Neural progenitor cell (in vitro differentiated cells): Measurements from ENCODE around the gene PRSS27. TPM values are rescaled to one million over a fixed set of nuclear protein-coding genes. Genes with fewer than 3 reads are reported as not detected.

ENCODE experiments used
- DNase-seq: peaks from one replicate; pipeline ENCODE4 v3.0.0-alpha.2; 2016; ENCODE audit warnings: low spot score
- H2AFZ ChIP-seq: fragments of 200-600 bp; sonication (generic); replicated peaks from 2 replicates; pipeline ENCODE4 v1.6.1; 2016; ENCODE audit warnings: antibody characterized with exemption
- H3F3A ChIP-seq: fragments of 200-600 bp; sonication (generic); 2 replicates; pipeline ENCODE4 v1.6.1; 2016; ENCODE audit warnings: antibody characterized with exemption, low read depth
- H3K27ac ChIP-seq: fragments of 200-600 bp; sonication (generic); 2 replicates; pipeline ENCODE4 v1.5.1; 2016; ENCODE audit warnings: mild to moderate bottlenecking
- H3K27me3 ChIP-seq: fragments of 200-600 bp; sonication (generic); 2 replicates; pipeline ENCODE4 v1.6.1; 2016; ENCODE audit warnings: mild to moderate bottlenecking, moderate library complexity
- H3K36me3 ChIP-seq: fragments of 200-600 bp; sonication (generic); 2 replicates; pipeline ENCODE4 v1.5.1; 2016
- H3K4me1 ChIP-seq: fragments of 200-600 bp; sonication (generic); 2 replicates; pipeline ENCODE4 v1.6.1; 2016; ENCODE audit warnings: mixed run types
- H3K4me2 ChIP-seq: fragments of 200-600 bp; sonication (generic); 2 replicates; pipeline ENCODE4 v1.6.1; 2016
- H3K4me3 ChIP-seq: fragments of 200-600 bp; sonication (generic); 2 replicates; pipeline ENCODE4 v1.5.1; 2016
- H3K79me2 ChIP-seq: fragments of 200-600 bp; sonication (generic); 2 replicates; pipeline ENCODE4 v1.6.1; 2016; ENCODE audit warnings: low read depth
- H3K9ac ChIP-seq: fragments of 200-600 bp; sonication (generic); 2 replicates; pipeline ENCODE4 v1.6.1; 2016
- H3K9me3 ChIP-seq: fragments of 200-600 bp; sonication (generic); 2 replicates; pipeline ENCODE4 v1.5.1; 2016; ENCODE audit warnings: low read depth
- H4K20me1 ChIP-seq: fragments of 200-600 bp; sonication (generic); 2 replicates; pipeline ENCODE4 v1.6.1; 2016; ENCODE audit warnings: low read depth
- H3K27ac Mint-ChIP-seq: 3 replicates; pipeline ENCODE4 v1.8.0; 2021; ENCODE audit warnings: mixed read lengths
- H3K27me3 Mint-ChIP-seq: 2 replicates; pipeline ENCODE4 v1.8.0; 2022; ENCODE audit warnings: low read depth, mild to moderate bottlenecking, inconsistent platforms, moderate library complexity, mixed read lengths; ENCODE audit not compliant: insufficient read depth
- H3K36me3 Mint-ChIP-seq: 3 replicates; pipeline ENCODE4 v1.8.0; 2021; ENCODE audit warnings: mixed read lengths
- H3K4me1 Mint-ChIP-seq: 3 replicates; pipeline ENCODE4 v1.8.0; 2021; ENCODE audit warnings: mixed read lengths
- H3K4me3 Mint-ChIP-seq: 3 replicates; pipeline ENCODE4 v1.8.0; 2021; ENCODE audit warnings: mild to moderate bottlenecking, moderate library complexity, mixed read lengths
- H3K9me3 Mint-ChIP-seq: 3 replicates; pipeline ENCODE4 v1.8.0; 2020; ENCODE audit warnings: mixed read lengths
- CTCF ChIP-seq: fragments of 200-600 bp; sonication (generic); IDR thresholded peaks from 2 replicates; pipeline ENCODE4 v1.5.1; 2017; ENCODE audit warnings: antibody characterized with exemption, mild to moderate bottlenecking
- EZH2 ChIP-seq: fragments of 200-600 bp; sonication (generic); IDR thresholded peaks from 2 replicates; pipeline ENCODE4 v1.6.1; 2017; ENCODE audit warnings: antibody characterized with exemption, mild to moderate bottlenecking, moderate library complexity
- EZH2phosphoT487 ChIP-seq: fragments of 200-600 bp; sonication (generic); IDR thresholded peaks from 2 replicates; pipeline ENCODE4 v1.6.1; 2017; ENCODE audit warnings: antibody characterized with exemption
- total RNA-seq: library from RNA; depleted of rRNA; stranded (reverse); fragments of >200 nt; gene quantifications from 2 replicates; pipeline ENCODE4 v1.2.3, GENCODE V29; 2015; ENCODE audit warnings: low replicate concordance

Gene PRSS27
- total RNA-seq, 1 donor from 2014 or later, result 1.8 TPM

GRCh38 chr16:2748757-2749455 lies 28.9 kb upstream of the PRSS27 start:
- H3F3A ChIP-seq, result peaks cover 24% of the 10 kb centered on the region
- H4K20me1 ChIP-seq, result peaks cover 11% of the 10 kb centered on the region
- no peak overlapping the region for H3K4me3 ChIP-seq
- peaks cover 7% of the 10 kb centered on the region for H3K36me3 Mint-ChIP-seq
- no peak overlapping the region for H3K27ac ChIP-seq
- H3K27me3 ChIP-seq, result no peaks in the 10 kb centered on the region
- TF ChIP-seq EZH2phosphoT487 (no peak), EZH2 (no peak), CTCF (no peak)
- H2AFZ ChIP-seq, result no peak overlapping the region
- no peak overlapping the region for H3K27ac Mint-ChIP-seq
- H3K4me2 ChIP-seq, result no peak overlapping the region
- no peaks in the 10 kb centered on the region for H3K9me3 Mint-ChIP-seq
- peaks cover 20% of the 10 kb centered on the region for H3K4me1 Mint-ChIP-seq
- peaks cover 32% of the 10 kb centered on the region for H3K79me2 ChIP-seq
- no peak overlapping the region for H3K9ac ChIP-seq
- H3K4me1 ChIP-seq, result peaks cover 10% of the 10 kb centered on the region
- no peaks in the 10 kb centered on the region for H3K9me3 ChIP-seq
- no peak overlapping the region for H3K4me3 Mint-ChIP-seq
- DNase-seq, result no peak
- no peaks in the 10 kb centered on the region for H3K36me3 ChIP-seq
- H3K27me3 Mint-ChIP-seq, result peaks cover 12% of the 10 kb centered on the region

- no peak overlapping the region for H3K4me3 ChIP-seq
- Mint-ChIP-seq H3K36me3 (peaks cover 4% of the 10 kb centered on the region), H3K4me1 (peaks cover 9% of the 10 kb centered on the region), H3K27ac (no peak overlapping the region), H3K27me3 (peaks cover 2% of the 10 kb centered on the region), H3K9me3 (no peaks in the 10 kb centered on the region), H3K4me3 (no peak overlapping the region)
- H3K4me2 ChIP-seq, result no peak overlapping the region
- H3K27me3 ChIP-seq, result no peaks in the 10 kb centered on the region
- H3K79me2 ChIP-seq, result peaks cover 13% of the 10 kb centered on the region
- TF ChIP-seq EZH2, result no peak
- TF ChIP-seq EZH2phosphoT487, result no peak
- TF ChIP-seq CTCF, result no peak
- H3F3A ChIP-seq, result peaks cover 1% of the 10 kb centered on the region
- no peak for DNase-seq
- H2AFZ ChIP-seq, result no peak overlapping the region
- H3K36me3 ChIP-seq, result no peaks in the 10 kb centered on the region
- no peaks in the 10 kb centered on the region for H3K9me3 ChIP-seq
- peak overlapping the region; percentile 8 for H3K9ac ChIP-seq
- H4K20me1 ChIP-seq, result no peaks in the 10 kb centered on the region
- no peak overlapping the region for H3K27ac ChIP-seq
- peaks cover 3% of the 10 kb centered on the region for H3K4me1 ChIP-seq
Observed at GRCh38 chr16:2745961-2746360, 25.9 kb upstream of the PRSS27 start.

- H3K4me1 ChIP-seq, result no peaks in the 10 kb centered on the region
- Mint-ChIP-seq H3K4me3 (no peak overlapping the region), H3K27me3 (peaks cover 2% of the 10 kb centered on the region), H3K9me3 (no peaks in the 10 kb centered on the region), H3K4me1 (peaks cover 3% of the 10 kb centered on the region), H3K27ac (no peak overlapping the region), H3K36me3 (peaks cover 4% of the 10 kb centered on the region)
- no peak for DNase-seq
- no peaks in the 10 kb centered on the region for H4K20me1 ChIP-seq
- H3K27me3 ChIP-seq, result no peaks in the 10 kb centered on the region
- peaks cover 7% of the 10 kb centered on the region for H3K79me2 ChIP-seq
- no peak overlapping the region for H3K4me3 ChIP-seq
- H2AFZ ChIP-seq, result no peak overlapping the region
- no peak for TF ChIP-seq CTCF
- no peak for TF ChIP-seq EZH2
- TF ChIP-seq EZH2phosphoT487, result no peak
- H3K27ac ChIP-seq, result no peak overlapping the region
- H3K4me2 ChIP-seq, result no peak overlapping the region
- no peaks in the 10 kb centered on the region for H3F3A ChIP-seq
- no peaks in the 10 kb centered on the region for H3K9me3 ChIP-seq
- peak overlapping the region; percentile 13 for H3K9ac ChIP-seq
- H3K36me3 ChIP-seq, result no peaks in the 10 kb centered on the region
Observed at GRCh38 chr16:2745116-2745890, 25.3 kb upstream of the PRSS27 start.
